HCT116 (cell line): Measurements from ENCODE around the gene PRM2. TPM values are rescaled to one million over a fixed set of nuclear protein-coding genes. Genes with fewer than 3 reads are reported as not detected.

Experiments used
- ATAC-seq: fragments of 200-7000 bp; cut with Tn5 transposase; 2 replicates; pipeline ENCODE4 v1.9.1; 2020; ENCODE audit warnings: mild to moderate bottlenecking, moderate library complexity
- BruUV-seq: library from RNA; stranded (reverse); fragments of 400-500 nt; replicated peaks from 2 replicates; lab custom pipeline; 2021; lab: Mats Ljungman, UMichigan
- CTCF ChIA-PET: fragments of 300-600 bp; sonication (Branson Sonifier 250); formaldehyde crosslinking; loops from one replicate; lab custom pipeline; 2021; ENCODE audit warnings: antibody characterized with exemption; lab: Charles Lee
- POLR2A ChIA-PET: fragments of 300-600, 350-600 bp; sonication (Branson Sonifier 250); formaldehyde crosslinking; loops from one replicate; lab custom pipeline; 2021; ENCODE audit warnings: antibody characterized with exemption; lab: Charles Lee
- RAD21 ChIA-PET, 2 experiments: fragments of 300-600 bp; sonication (Branson Sonifier 250); formaldehyde crosslinking; loops; one replicate each; lab custom pipeline; 2023; ENCODE audit warnings: low total read pairs in 2 of 2; ENCODE audit not compliant: uncharacterized antibody in 2 of 2, unreplicated experiment in 2 of 2, low non-redundant PET in 1 of 2; lab: Charles Lee
- DNase-seq: peaks from one replicate; pipeline ENCODE4 v3.0.0-alpha.2; 2010; ENCODE audit warnings: low read depth, low spot score
- H2AFZ ChIP-seq: fragments of 200-600 bp; shearing (Covaris generic), sonication (generic); 2 replicates; pipeline ENCODE4 v1.6.1; 2017; ENCODE audit warnings: low read depth, mixed run types, mixed read lengths, antibody characterized with exemption, low read length; ENCODE audit not compliant: poor library complexity, severe bottlenecking
- H3K27ac ChIP-seq: 2 replicates; pipeline ENCODE4 v1.5.1; 2012; ENCODE audit warnings: low read depth, low read length
- H3K27me3 ChIP-seq: fragments of 200-600 bp; sonication (generic); 2 replicates; pipeline ENCODE4 v1.6.1; 2016; ENCODE audit warnings: mixed run types, low read length, mixed read lengths; ENCODE audit not compliant: insufficient read depth
- H3K36me3 ChIP-seq, 2 experiments: fragments of 200-500 bp in 1 of 2; fragments of 200-600 bp in 1 of 2; sonication (Bioruptor generic) in 1 of 2; sonication (generic) in 1 of 2; 2 replicates each; pipeline versions ENCODE4 v1.5.1 to v1.6.1; 2014 to 2016; ENCODE audit warnings: low read length in 2 of 2, inconsistent platforms in 1 of 2, mixed read lengths in 1 of 2, mixed run types in 1 of 2; ENCODE audit not compliant: insufficient read depth in 2 of 2, control insufficient read depth in 1 of 2
- H3K4me1 ChIP-seq, 2 experiments: fragments of 200-600 bp in 1 of 2; sonication (generic) in 1 of 2; 2 replicates each; pipeline versions ENCODE4 v1.5.1 to v1.6.1; 2012 to 2017; ENCODE audit warnings: low read length in 2 of 2, inconsistent platforms in 1 of 2, mild to moderate bottlenecking in 1 of 2, mixed read lengths in 1 of 2, mixed run types in 1 of 2, moderate library complexity in 1 of 2; ENCODE audit not compliant: insufficient read depth in 2 of 2, control insufficient read depth in 1 of 2
- H3K4me2 ChIP-seq: fragments of 200-600 bp; sonication (generic); 2 replicates; pipeline ENCODE4 v1.6.1; 2017; ENCODE audit warnings: mixed run types, low read length, mixed read lengths
- H3K4me3 ChIP-seq, 2 experiments: fragments of 200-600 bp in 1 of 2; sonication (generic) in 1 of 2; replicated peaks in 1 of 2; 2 replicates each; pipeline ENCODE4 v1.5.1; 2011 to 2016; ENCODE audit warnings: low read length in 2 of 2, control low read depth in 1 of 2, low read depth in 1 of 2, mild to moderate bottlenecking in 1 of 2, mixed read lengths in 1 of 2, mixed run types in 1 of 2
- H3K79me2 ChIP-seq: fragments of 200-600 bp; sonication (generic); 2 replicates; pipeline ENCODE4 v1.6.1; 2017; ENCODE audit warnings: mild to moderate bottlenecking, mixed run types, low read length, moderate library complexity, mixed read lengths; ENCODE audit not compliant: insufficient read depth
- H3K9ac ChIP-seq: fragments of 200-600 bp; sonication (generic); 2 replicates; pipeline ENCODE4 v1.6.1; 2016; ENCODE audit warnings: low read length, mixed read lengths
- H3K9me2 ChIP-seq: fragments of 200-600 bp; sonication (generic), shearing (Covaris generic); 2 replicates; pipeline ENCODE4 v1.6.1; 2017; ENCODE audit warnings: mixed run types, mild to moderate bottlenecking, moderate library complexity; ENCODE audit not compliant: insufficient read depth
- H3K9me3 ChIP-seq, 2 experiments: fragments of 200-500 bp in 1 of 2; fragments of 200-600 bp in 1 of 2; sonication (Bioruptor generic) in 1 of 2; sonication (generic) in 1 of 2; 2 replicates each; pipeline ENCODE4 v1.6.1; 2014 to 2017; ENCODE audit warnings: low read length in 2 of 2, mixed read lengths in 2 of 2, inconsistent platforms in 1 of 2, low read depth in 1 of 2, mild to moderate bottlenecking in 1 of 2, mixed run types in 1 of 2, moderate library complexity in 1 of 2; ENCODE audit not compliant: control insufficient read depth in 1 of 2, insufficient read depth in 1 of 2
- H4K20me1 ChIP-seq: fragments of 200-600 bp; sonication (generic), shearing (Covaris generic); 2 replicates; pipeline ENCODE4 v1.6.1; 2017; ENCODE audit warnings: mixed run types, mild to moderate bottlenecking, moderate library complexity; ENCODE audit not compliant: insufficient read depth
- CEBPB ChIP-seq: IDR thresholded peaks from 2 replicates; pipeline ENCODE4 v1.6.1; 2012; ENCODE audit warnings: low read depth
- EZH2 ChIP-seq: fragments of 200-600 bp; sonication (generic); IDR thresholded peaks from 2 replicates; pipeline ENCODE4 v1.6.1; 2017; ENCODE audit warnings: antibody characterized with exemption, mixed run types
- FOSL1 ChIP-seq: IDR thresholded peaks from 2 replicates; pipeline ENCODE4 v1.6.1; 2012; ENCODE audit warnings: low read depth
- POLR2A ChIP-seq: IDR thresholded peaks from 2 replicates; pipeline ENCODE4 v1.7.0; 2011; ENCODE audit warnings: borderline replicate concordance; ENCODE audit not compliant: insufficient read depth, insufficient read length; ENCODE audit errors: extremely low read depth
- RAD21 ChIP-seq: IDR thresholded peaks from 2 replicates; pipeline ENCODE4 v1.6.1; 2012; ENCODE audit warnings: low read depth, mild to moderate bottlenecking
- SRF ChIP-seq: IDR thresholded peaks from 2 replicates; pipeline ENCODE4 v1.6.1; 2012; ENCODE audit warnings: low read depth
- YY1 ChIP-seq: IDR thresholded peaks from 2 replicates; pipeline ENCODE4 v1.6.1; 2011; ENCODE audit warnings: low read length, low read depth, moderate library complexity, mild to moderate bottlenecking; ENCODE audit not compliant: insufficient replicate concordance; ENCODE audit errors: extremely low read depth
- intact Hi-C: fragments of 100-400 bp; cut with micrococcal nuclease; formaldehyde crosslinking; loops from 2 replicates; pipeline ENCODE4 v1.10.0; 2022
- total RNA-seq: library from RNA; stranded (reverse); gene quantifications from one replicate; pipeline ENCODE4 v1.2.1, GENCODE V29; 2021; ENCODE audit not compliant: unreplicated experiment
- TF ChIP-seq, protein P1 (sequence below): IDR thresholded peaks from 2 replicates; pipeline ENCODE4 v1.6.1; 2012
- TF ChIP-seq, protein P2 (sequence below): IDR thresholded peaks from 2 replicates; pipeline ENCODE4 v1.6.1; 2012
- TF ChIP-seq, protein P3 (sequence below): IDR thresholded peaks from 2 replicates; pipeline ENCODE4 v1.6.1; 2012; ENCODE audit warnings: low read depth

The PRM2 gene
- total RNA-seq, 1 experiment from 2014 or later, result not detected

DNA sequence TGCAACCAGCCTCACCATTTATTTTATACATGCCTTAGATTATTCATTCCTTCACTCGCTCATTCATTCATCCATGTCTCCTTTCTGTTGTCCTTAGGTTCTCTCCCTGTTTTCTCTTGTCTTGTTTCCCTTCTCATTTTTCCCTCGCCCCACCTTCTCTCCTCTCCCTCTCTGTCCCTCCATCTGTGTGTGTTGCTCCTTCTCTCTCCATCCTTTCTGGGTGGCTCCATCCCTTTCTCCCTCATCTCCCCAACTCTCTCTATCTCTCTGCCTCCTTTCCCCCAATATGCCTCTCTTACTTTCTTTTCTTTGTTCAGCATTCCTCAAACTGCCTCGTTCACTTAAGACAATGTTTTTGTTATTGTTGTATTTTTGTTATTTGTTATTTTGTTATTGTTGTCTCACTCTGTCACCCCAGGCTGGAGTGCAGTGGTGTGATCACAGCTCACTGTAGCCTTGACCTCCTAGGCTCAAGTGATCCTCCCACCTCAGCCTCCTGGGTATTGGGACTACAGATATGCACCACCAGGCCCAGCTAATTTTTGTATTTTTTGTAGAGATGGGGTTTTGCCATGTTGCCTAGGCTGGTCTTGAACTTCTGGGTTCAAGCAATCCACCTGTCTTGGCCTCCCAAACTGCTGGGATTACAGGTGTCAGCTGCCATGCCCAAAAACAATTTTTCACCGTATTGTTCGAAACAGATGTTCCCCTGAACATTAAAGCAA is 34.6 kb downstream of the PRM2 start:
- no peak for TF ChIP-seq YY1
- no peak for TF ChIP-seq SRF
- no peak for TF ChIP-seq RAD21
- TF ChIP-seq, protein P1, sequence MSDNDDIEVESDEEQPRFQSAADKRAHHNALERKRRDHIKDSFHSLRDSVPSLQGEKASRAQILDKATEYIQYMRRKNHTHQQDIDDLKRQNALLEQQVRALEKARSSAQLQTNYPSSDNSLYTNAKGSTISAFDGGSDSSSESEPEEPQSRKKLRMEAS, result no peak
- no peak for TF ChIP-seq EZH2
- no peak for TF ChIP-seq FOSL1
- TF ChIP-seq, protein P2, sequence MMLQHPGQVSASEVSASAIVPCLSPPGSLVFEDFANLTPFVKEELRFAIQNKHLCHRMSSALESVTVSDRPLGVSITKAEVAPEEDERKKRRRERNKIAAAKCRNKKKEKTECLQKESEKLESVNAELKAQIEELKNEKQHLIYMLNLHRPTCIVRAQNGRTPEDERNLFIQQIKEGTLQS, result no peak
- TF ChIP-seq POLR2A, result no peak
- TF ChIP-seq CEBPB, result no peak
- TF ChIP-seq, protein P3, sequence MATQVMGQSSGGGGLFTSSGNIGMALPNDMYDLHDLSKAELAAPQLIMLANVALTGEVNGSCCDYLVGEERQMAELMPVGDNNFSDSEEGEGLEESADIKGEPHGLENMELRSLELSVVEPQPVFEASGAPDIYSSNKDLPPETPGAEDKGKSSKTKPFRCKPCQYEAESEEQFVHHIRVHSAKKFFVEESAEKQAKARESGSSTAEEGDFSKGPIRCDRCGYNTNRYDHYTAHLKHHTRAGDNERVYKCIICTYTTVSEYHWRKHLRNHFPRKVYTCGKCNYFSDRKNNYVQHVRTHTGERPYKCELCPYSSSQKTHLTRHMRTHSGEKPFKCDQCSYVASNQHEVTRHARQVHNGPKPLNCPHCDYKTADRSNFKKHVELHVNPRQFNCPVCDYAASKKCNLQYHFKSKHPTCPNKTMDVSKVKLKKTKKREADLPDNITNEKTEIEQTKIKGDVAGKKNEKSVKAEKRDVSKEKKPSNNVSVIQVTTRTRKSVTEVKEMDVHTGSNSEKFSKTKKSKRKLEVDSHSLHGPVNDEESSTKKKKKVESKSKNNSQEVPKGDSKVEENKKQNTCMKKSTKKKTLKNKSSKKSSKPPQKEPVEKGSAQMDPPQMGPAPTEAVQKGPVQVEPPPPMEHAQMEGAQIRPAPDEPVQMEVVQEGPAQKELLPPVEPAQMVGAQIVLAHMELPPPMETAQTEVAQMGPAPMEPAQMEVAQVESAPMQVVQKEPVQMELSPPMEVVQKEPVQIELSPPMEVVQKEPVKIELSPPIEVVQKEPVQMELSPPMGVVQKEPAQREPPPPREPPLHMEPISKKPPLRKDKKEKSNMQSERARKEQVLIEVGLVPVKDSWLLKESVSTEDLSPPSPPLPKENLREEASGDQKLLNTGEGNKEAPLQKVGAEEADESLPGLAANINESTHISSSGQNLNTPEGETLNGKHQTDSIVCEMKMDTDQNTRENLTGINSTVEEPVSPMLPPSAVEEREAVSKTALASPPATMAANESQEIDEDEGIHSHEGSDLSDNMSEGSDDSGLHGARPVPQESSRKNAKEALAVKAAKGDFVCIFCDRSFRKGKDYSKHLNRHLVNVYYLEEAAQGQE, result no peak
- Histone ChIP-seq H3K4me1 (peaks cover 0 to 13% of the 10 kb centered on the region in 2 experiments; a peak in 2 of 4 replicates), H3K4me2 (no peak overlapping the region), H4K20me1 (no peaks in the 10 kb centered on the region), H3K36me3 (no peaks in the 10 kb centered on the region), H3K4me3 (no peak overlapping the region), H3K9me2 (no peaks in the 10 kb centered on the region), H3K27ac (no peak overlapping the region), H3K27me3 (no peaks in the 10 kb centered on the region), H3K79me2 (no peaks in the 10 kb centered on the region), H2AFZ (no peak overlapping the region), H3K9ac (no peak overlapping the region), H3K9me3 (no peaks in the 10 kb centered on the region)
- BruUV-seq, result no TSS peak
- ChIA-PET RAD21 (no interaction called here), POLR2A (interaction anchor here (0.9 kb wide), 1 partner anchor 14 kb away, joined by 3 read pairs; the partner anchor contains the start of gene SOCS1), CTCF (no interaction called here)
- ATAC-seq, result no peak
- intact Hi-C loops, result no loop called here
- DNase-seq, result no peak
